Renal cortical epithelial cell (primary cell): ENCODE measurements around the gene PIM1. TPM values are rescaled to one million over a fixed set of nuclear protein-coding genes. Genes with fewer than 3 reads are reported as not detected.
"Not testable (repeated sequence)": the region's sequence is repeated elsewhere in the genome, so short reads cannot be mapped to it uniquely, and the experiment has no call there.

Source experiments
- DNase-seq: peaks from one replicate; pipeline ENCODE4 v3.0.0-alpha.2; 2011; ENCODE audit warnings: low read depth
- total RNA-seq: library from RNA; depleted of rRNA; stranded (reverse); fragments of >200 nt; gene quantifications from 2 replicates; pipeline ENCODE4 v1.2.3, GENCODE V29; 2014

The PIM1 gene
- total RNA-seq, 1 donor from 2014 or later: 6.6 TPM

DNA sequence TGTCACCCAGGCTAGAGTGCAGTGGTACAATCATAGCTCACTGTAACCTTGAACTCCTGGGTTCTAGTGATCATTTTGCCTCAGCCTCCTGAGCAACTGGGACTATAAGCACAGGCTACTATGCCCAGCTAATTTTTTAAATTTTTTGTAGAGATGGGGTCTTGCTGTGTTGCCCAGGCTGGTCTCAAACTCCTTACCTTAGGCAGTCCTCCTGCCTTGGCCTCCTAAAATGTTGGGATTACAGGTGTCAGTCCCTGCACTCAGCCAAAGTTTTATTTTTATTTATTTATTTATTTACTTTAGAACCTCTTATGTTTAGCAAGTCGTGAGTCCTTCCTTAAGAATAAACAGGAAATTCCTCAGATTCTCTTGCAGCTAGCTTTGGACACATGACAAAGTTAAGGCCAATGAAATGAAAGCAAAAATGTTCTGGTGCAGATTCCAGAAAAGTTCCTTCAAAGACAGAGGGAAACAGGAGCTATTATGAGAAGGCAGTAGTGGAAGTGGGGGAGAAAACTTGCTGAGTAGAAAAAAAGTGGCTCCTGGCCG lies 19.1 kb downstream of the PIM1 start:
- no peak for DNase-seq

DNA sequence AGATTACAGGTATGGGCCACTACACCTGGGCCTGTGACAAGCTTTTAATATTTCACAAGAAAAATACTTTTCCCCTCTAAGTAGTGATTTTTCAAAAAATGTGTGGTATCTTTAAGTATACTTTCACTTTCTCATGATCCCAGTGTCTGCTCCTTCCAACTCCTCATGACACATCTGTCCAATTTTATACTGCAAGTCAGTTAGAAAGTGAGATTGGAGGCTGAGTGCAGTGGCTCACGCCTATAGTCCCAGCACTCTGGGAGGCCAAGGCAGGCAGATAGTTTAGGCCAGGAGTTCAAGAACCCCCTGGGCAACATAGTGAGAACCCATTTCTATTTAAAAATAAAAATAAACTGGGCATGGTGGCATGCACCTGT lies 20.2 kb downstream of the PIM1 start:
- DNase-seq: no peak

DNA sequence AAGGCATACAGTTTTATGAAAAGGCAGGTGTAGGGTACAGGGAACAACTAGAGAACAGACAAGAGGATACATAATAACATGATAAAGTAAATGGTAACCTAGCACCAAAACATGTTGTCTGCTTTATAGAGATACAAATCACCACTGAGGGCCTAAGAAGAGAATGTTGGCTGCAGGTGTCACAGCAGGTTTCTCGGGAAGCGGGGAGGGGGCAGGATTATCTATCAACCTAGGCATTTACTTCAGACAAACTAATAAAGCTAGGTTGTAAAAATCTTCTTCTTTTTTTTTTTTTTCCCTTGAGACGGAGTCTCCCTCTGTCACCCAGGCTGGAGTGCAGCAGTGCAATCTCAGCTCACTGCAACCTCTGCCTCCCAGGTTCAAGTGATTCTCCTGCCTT lies 22.7 kb downstream of the PIM1 start:
- DNase-seq: no peak

DNA sequence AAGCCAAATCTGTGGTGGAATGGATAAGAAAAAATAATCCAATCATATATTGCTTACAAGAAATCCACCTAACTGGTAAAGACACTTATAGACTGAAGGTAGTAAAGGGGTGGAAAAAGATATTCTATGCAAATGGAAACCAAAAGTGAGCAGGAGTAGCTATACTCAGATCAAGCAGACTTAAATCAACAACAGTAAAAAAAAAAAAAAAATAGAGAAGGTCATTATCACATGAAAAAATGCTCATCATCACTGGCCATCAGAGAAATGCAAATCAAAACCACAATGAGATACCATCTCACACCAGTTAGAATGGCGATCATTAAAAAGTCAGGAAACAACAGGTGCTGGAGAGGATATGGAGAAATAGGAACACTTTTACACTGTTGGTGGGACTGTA lies 24.9 kb downstream of the PIM1 start:
- not testable (repeated sequence) for DNase-seq

DNA sequence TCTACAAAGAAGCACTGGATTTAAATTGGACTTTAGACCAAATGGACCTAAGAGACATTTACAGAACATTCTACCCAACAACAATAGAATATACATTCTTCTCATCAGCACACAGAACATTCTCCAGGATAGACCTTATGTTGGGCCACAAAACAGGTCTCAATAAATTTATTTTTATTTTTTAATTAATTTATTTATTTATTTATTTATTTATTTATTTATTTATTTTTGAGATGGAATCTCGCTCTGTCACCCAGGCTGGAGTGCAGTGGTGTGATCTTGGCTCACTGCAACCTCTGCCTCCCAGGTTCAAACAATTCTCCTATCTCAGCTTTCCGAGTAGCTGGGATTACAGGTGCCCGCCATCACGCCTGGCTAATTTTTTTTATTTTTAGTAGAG lies 26.5 kb downstream of the PIM1 start:
- not testable (repeated sequence) for DNase-seq

DNA sequence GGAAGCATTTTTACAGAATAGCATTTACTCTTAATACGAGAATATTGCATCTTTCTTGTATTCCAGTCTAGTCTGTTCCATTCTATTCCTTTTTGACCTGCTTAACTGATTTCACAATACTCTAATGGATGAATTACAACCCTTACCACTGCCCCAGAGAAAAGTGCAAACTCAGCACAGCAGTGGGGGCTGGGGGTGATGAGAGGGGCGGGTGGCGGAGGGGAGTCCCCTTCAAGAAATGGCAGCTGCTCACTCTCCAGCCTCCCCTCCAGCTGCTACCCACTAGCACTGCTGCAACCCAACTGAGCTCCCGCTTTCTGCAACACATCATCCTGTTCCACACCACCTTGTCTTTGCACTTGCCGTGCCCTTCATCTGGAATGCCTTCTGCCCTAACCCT lies 30.1 kb downstream of the PIM1 start:
- no peak for DNase-seq

DNA sequence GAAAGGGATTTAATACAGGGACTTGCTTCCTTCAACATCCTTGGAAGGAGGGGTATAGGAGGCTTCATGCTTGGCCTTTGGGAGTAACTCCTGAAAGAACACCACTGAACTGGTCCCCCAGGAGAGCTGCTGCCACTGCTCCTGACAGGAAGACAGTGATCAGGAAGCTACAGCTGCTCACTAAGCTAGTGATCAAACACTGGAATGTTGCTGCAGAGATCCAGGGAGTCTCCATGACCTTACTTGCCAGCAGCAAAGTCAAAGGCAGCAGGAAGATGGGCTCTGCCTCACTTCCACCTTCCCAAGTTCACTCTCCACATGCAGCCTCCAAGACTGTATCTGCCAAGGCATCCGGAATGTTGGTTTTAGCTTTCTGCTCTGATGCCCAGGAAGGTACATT lies 31.8 kb downstream of the PIM1 start:
- DNase-seq: no peak

DNA sequence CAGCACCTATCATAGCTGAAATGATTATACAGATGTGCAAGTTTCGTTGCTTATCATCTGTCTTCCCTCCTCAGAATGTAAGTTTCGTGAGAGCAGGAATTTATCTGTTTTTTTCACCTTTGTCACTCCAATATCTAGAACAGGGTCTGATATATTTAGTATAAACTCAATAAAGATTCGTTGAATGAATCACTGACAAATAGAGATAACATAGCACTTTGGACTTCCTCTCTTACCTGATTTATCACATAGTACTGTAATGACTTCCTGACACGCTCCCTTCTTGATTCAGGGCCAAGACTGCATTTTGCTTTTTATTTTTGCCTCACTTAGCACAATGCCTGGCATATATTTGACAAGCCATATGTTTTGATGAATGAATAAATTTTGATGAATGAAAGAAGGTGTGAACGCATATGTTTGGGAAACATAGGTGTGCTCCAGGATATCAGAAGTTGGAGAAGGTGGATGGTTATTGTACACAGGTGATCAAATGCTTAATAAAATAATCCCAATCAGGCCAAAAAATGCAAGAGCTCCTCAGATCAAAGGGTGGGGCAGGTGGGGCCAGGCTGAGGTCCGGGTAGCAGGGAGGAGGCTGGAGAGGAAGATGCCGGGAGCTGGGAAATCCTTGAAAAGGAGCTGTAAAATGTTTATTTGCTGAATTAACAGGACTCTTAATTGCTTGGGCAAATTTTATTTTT lies 33.0 kb downstream of the PIM1 start:
- no peak for DNase-seq

DNA sequence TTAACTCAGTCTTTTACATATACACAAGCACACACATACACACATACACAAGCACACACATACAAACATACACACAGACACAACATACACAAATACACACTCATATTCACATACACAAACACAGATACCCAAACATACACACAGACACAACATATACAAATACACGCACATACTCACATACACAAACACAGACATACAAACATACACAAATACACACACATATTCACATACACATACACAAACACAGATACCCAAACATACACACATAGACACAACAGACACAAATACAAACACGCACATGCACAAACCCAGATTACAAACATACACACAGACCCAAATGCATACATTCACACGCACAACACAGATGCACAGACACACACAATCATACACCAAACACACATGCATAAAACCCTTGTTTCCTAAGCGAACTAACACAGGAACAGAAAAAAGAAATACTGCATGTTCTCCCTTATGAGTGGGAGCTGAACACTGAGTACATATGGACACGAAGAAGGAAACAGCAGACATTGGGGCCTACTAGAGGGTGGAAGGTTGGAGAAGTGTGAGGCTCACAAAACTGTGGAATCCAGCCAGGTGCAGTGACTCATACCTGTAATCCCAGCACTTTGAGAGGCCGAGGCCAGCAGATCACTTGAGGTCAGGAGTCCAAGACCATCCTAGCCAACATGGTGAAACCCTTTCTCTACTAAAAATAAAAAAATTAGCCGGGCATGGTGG lies 34.2 kb downstream of the PIM1 start:
- DNase-seq: peak; percentile 73

DNA sequence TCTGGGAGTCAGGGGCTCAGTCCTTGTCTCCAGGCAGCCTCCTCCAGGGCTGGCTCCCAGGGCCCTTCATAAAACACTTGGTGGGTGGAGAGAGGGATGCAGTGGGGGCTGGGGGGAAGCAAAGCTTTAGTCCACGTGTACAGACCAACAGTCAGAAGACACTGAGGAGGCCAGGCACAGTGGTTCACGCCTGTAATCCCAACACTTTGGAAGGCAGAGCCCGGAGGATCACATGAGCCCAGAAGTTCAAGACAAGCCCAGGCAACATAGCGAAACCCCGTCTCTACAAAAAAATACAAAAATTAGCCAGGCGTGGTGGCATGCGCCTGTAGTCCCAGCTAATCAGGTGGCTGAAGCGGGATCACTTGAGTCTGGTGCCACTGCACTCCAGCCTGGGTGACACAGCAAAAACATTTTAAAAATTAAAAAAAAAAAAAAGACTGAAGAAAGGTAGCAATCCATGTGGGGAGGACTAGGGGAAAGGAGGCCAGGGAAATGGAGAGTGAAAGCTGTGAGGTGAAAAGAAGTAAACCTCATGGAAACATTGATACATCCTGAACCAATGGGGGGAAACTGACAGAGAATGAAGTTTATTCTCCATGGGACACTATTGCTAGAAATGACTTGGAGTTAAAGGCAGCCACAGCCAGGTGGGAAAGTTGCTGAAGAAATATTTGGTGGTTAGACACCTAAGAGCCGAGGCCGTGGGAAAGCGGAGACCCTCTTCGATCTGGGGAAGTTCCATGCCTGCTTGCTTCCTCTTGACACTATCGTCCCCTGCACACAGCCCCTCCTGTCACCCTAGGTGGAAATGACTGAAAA lies 35.4 kb downstream of the PIM1 start:
- no peak for DNase-seq

DNA sequence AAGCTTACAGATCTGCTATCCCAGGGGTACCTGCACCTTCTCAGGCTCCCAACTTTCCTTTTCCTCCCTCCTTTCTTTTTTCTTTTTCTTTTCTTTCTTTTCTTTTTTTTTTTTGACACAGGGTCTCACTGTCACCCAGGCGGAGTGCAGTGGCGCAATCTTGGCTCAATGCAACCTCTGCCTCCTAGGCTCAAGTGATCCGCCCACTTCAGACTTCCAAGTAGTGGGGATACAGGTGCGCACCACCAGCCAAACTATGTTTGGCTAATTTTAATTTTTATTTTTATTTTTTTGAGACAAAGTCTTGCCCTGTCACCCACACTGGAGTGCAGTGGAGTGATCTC lies 36.0 kb downstream of the PIM1 start:
- DNase-seq: no peak

DNA sequence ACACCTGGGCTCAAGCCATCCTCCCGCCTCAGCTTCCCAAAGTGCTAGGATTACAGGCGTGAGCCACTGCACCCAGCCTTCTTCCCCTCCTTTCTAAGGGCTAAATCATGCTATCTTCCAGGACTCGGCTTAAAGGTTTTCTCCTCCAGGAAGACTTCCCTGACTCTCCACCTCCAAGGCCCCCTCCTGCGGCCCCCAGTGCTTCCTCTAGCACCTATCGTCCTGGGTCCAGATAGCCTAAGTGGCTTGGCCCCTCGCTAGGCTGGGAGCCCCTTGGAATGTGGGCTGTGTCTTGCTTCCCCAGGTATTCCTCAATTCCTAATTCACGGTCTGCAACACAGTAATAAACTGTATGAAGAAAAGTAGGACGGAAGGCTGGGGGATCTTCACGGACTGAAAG lies 36.7 kb downstream of the PIM1 start:
- DNase-seq: no peak

DNA sequence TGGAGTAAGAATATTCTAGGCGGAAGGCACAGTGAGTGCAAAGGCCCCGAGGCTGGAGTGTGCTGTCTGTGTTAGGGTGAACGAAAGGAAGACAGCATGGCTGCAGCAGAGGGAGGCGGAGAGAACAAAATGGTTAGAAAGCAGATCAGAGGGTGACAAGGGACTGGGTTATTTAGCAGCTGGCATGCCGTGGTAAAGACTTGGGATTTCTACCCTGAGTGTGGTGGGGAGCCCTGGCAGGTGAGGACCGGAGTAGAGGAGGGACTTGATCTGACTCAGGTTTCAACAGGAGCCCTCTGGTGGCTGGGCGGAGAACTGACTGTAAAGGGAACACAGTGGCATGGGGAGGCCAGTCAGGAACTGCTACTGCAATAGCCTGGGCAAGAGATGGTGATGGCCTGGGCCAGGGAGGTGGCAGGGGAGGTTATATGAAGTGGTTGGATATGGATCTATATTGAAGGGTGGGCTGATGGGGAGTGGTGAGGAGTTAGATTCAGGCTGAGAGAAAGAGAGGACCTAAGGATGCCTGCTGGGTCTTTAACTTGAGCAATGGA lies 38.0 kb downstream of the PIM1 start:
- peak; percentile 73 for DNase-seq

DNA sequence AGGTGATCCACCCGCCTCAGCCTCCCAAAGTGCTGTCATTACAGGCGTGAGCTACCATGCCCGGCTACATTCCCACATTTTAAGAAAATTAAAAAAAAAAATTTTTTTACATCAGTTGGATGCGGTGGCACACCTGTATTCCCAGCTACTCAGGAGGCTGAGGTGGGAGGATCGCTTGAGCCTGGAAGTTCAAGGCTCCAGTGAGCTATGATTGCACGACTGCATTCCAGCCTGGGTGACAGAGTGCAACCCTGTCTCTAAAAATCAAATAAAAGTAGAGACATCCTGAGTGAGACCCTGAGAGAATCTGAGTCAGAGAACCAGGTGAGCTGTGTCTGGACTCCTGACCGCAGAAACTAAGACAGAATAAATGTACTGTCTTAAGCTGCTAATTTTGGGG lies 38.8 kb downstream of the PIM1 start:
- DNase-seq: no peak

DNA sequence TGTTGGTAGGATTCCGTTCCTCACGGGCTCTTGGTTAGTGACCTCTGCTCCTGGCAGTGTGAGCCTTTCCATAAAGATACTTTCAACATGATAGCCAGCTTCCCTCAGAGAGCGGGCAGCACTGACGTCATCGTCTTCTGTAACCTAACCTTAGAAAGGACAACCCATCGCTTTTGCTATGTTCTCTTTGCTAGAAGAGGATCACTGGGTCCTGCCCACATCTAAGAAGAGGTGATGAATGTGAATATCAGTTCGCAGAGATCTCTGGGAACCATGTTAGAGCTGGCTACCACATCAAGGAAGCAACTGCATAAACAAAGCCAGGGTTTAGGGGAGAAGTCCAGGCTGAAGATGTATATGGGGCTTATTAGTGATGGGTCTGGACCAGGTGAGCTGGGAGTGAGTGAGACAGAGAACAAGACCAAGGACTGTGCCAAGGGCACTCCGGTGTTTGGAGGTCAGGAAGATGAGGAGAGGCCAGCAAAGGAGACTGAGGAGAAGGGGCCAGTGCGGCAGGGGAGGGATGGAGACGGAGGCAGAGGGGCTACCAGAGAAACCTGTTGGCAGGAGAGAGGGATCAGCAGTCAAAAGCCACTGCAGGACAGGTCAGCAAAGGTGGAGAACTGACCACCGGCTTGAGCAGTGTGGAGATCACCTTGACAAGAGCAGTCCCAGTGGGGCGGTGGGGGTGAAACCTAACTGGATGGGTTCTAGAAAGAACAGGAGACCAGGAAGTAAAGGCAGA lies 39.7 kb downstream of the PIM1 start:
- DNase-seq: no peak

DNA sequence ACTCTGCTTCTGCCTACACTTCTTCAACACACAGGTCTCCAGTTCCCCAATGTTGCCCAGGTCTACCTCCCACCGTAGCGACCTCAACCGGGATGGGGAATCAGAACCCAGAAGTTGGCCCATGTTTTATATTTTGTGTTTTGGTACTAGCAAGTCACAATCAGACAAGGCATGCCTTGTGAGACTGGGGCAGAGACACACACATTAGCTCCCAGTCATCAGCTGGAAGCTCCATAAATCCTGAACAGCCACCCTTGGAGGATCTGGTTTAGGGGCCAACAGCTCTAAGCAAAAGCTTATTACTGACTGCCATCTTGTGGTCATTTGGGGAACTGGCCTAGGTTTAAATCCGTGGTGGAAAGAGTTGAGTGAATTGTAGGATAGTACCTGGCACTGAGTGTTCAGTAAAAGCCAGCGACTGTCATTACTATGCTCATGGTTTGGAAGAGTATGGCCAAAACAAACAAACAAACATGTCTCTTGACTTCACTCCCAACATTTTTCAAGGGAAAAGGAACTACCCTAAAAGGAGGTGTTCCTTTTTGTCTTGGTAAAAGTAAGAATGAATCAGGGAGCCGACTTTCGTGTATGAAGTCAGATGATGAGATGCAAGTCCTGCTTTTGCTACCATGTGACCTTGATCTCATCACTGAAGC lies 40.5 kb downstream of the PIM1 start:
- peak; percentile 74 for DNase-seq

DNA sequence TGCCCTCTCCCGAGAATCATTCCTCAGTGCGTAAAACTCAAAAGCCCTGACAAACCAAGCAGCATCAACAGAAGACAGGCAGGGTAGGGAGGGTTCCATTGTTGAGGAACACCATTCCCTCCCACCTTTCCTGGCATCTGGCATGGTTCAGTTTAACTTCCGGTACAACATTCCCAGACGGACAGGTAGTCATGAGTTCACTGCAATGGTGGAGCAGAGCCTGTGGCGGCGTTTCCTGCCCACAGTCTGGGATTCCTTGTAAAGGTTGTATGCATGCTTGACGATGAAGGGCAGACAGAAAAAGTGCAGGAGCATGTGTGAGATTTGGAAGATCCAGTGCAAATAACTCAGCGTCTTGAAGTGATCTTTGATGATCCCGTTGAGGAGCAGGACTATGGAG lies 42.3 kb downstream of the PIM1 start:
- no peak for DNase-seq

DNA sequence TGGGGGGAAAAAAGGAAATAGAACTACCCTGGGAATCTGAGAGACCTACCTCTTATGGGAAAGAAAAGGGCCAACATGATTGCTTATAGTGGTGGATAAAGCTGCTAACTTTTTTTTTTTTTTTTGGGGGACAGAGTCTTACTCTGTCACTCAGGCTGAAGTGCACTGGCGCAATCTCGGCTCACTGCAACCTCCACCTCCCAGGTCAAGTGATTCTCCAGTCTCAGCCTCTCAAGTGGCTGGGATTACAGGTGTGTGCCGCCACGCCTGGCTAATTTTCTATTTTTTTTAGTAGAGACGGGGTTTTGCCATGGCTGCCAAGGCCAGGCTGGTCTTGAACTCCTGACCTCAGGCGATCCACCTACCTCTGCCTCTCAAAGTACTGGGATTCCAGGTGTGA lies 48.1 kb downstream of the PIM1 start:
- no peak for DNase-seq

DNA sequence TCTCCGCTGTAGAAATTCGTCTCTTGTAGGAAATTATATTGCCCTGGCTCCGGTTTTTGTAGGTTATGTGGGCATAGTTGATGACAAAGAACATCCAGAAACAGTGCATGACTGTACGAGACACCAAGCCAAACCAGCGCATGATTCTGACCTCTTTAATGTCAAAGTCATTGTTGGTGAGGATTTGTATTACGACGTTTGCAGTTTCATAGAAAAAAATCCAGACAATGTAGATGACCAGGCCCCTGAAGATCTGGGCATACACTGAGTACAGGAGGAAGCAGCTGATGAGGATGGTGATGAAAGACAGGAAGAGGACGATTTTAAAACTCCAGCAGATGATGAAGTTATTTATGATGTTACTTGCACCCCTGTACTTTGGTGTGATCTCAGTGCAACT lies 48.6 kb downstream of the PIM1 start:
- no peak for DNase-seq

DNA sequence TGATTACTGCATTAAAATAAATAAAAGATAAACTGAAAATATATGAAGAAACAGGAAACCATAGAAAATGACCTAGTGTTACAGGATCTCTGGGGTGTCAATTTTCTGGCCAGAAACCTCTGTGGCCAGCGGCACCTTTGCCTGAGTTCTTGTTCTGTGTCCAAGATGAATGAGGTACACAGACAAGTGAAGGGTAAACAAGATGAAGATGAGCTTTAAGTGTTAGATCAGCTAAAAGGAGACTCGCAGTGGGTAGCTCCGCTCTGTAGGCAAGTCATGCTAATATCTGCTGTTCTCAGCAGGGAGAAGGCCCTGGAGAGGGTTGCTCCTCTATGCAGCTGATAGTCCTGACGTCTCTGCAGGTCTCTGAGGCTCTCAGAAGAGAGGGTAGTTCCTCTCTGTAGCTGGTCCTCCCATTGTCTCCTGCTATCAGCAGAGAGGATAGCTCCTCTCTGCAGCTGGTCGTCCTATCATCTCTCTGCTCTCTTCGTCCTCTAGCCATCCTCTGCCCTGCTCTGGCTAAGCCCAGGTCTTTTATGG lies 51.7 kb downstream of the PIM1 start:
- no peak for DNase-seq
